ENCODE measurements around the gene TBCD.

Gene TBCD

DNA sequence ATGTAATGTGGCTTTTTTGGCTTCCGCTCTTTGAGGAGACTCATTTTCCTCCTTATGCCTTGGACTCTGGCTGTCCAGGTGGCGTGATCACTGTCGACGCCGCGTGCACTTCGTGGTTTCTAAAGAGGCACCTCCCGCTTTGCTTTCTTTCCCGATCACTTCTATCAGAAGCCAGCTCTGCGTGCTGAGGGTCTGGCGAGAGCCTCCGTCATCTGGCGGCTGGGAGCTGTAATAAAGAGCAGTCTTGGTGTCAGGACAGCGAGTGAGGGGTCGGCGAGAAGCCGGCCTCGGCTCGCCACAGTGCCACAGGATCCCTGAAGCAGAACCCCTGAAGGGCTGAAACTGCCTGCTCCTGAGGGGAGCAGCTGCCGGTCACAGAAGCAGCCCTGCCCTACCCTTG, 80.5 kb downstream of the TBCD start:
- DNase-seq (ENCODE audit: low read depth in 2 of 2) = no peak

DNA sequence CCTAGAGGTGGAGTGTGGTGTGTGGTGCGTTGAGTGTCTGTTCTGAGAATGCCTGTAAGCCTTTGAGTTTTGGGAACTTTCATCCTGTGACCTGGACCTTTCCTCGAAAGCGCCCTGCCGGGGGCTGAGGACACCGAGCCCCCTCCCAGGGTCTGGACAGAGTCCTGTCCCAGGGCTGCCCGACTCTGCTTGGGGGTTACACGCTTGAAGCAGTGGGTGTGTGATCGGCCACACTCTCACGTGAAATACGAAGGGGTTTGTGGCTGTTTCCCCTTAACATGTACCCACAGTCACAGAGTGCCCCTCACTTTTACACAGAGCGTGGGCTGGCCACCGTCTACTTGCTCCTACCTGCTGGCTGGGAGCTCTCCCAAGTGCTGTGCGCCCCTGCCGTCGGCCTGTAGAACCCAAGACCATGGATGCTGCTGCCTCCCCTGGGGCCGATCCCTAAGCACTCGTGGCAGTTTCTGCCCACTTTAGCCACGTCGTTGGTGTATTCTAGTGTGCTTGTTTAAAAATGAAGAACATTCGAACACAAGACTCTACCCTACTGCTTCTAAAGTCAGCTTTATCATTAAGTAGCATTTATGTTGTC, 81.1 kb downstream of the TBCD start:
- DNase-seq (ENCODE audit: low read depth in 2 of 2) = no peak

DNA sequence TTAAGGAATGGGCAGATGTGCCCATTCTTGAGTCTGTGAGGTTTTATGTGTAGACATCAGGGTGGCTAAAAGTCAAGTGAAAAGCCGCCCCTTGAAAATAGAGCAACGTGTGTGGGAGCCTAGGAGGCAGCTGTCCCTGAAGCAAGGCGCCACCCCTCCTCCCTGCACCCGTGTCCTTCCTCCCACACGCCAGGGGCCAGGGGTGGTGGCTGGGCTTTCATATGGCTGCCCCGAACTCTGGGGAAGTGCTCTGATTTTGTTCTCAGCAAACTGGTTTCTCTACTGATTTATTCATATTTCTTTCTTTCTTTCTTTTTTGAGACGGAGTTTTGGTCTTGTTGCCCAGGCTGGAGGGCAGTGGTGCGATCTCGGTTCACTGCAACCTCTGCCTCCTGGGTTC, 83.3 kb downstream of the TBCD start:
- DNase-seq (ENCODE audit: low read depth in 2 of 2) = no peak

DNA sequence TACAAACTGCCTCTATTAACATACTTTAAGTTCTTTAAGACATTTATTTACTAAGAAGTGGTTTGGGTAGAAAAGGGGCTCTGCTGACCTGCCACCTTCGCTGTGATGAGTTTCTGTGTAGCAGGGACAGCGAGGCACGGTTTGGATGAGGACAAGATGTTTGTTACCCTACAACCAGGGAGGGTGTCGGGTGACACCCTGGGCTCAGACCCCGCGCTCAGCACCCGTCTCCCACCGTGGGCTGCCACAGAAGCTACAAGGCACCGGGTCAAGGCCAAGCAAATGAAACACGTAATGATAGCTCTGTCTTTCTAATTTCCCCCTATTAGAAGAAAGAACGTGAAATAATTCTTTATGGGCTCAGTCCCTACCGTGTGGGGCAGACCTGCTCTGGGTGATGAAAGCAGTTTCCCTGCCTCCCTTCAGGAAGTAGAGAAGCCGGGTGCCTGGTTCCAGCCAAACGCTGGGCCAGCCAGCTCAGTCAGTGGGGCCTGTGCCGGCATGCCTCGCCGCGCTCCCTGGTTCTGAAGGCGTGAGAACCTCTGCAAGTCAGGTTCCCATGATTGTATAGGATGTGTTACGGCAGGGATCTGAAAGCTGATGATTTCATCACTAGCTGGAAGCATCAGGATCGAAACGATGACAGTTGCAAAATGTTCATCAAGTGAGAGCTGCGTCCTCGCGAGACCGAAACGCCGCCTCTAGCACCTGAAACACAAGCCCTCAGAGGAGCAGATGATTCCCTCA, 84.1 kb downstream of the TBCD start:
- no peak for DNase-seq (ENCODE audit: low read depth in 2 of 2)

DNA sequence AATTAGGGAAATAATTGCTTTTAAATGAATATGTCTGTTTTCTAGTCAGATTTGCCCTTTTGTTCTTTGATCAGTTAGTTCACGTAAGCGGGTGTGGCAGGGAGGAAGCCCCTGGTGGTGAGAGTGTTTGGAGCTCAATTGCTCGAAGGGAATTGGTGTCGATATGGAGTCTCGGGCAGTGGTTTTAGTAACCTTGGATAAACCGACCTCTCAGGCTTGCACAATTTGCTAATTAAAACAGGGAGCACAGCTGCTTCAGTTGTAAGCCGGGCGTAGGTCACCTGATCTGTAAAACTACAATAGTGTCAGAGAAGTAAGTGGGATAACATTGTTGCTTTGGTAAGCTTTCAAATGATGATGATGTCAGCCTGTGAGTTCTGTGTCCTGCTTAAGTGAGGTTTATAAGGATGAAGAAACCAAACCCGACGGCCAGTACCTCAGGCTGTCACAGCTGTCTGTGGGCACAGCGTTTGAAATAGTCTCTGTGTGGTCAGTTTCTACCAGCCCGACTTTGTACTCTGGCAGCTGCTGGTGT, 85.0 kb downstream of the TBCD start:
- no peak for DNase-seq (ENCODE audit: low read depth in 2 of 2)

DNA sequence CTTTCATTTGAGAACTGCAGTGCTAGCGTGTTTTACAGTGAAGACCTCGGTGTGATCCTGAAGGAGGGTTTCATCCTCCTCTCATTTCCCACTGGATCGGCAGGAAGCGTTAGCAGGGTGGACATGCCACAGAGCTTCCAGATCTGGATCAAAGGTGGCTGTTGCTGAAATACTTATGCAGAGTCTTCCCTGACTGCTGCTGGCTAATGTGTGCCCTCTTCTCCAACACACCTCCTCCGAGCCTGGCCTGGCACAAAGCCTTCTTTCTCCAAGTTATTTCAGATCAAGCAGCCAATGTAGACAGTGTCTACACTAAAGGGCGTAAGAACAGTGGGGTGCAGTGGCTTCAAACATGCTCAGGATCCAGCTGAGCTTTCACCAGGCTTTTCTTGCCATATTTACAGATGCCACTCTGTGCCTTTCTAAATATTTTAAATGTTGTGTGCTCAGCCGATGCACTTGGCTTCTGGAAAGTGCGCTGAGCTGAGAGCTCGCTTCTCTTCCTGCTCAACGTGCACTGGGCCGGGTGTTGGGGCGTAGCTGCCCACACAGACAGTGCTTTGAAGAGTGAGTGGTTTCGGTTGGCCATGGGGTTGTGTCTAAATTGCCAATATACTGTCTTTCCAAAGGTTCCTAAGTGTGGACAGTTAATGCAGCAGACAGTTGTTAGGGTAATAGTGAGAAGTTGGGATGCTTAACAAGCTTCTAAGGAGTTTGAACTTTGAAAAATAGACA, 85.9 kb downstream of the TBCD start:
- DNase-seq (ENCODE audit: low read depth in 2 of 2) = no peak

DNA sequence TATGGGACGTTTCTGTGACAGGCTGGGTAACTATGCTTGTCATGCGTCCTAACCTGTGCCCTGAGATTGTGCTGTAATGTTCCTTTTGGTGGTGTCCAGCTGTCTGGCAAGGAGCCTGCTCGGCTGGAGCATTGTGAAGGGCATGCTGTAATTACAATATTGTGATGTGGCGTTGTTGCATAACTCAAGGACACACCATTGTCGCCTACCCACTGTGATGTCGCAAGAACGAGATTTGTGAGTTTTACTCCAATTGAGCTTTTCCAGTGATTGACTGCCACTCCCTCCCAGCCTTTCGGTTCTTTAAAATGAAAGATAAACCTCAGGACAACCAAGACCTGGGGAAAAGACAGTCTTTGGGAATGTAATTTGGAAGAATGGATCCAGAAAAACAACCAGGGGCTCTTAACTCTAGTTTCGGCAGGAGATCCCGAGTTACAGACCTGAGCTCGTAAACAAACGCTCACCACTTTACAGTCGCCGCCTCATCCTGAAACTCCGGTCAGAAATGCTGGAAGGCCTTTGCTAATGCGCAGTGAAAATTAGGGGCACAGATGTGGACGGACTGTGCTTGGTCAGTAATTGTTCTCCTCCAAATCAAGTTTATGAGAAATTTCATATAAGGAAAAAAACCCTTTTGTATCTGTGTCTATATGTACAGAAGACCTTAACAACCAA, 86.7 kb downstream of the TBCD start:
- no peak for DNase-seq (ENCODE audit: low read depth in 2 of 2)

DNA sequence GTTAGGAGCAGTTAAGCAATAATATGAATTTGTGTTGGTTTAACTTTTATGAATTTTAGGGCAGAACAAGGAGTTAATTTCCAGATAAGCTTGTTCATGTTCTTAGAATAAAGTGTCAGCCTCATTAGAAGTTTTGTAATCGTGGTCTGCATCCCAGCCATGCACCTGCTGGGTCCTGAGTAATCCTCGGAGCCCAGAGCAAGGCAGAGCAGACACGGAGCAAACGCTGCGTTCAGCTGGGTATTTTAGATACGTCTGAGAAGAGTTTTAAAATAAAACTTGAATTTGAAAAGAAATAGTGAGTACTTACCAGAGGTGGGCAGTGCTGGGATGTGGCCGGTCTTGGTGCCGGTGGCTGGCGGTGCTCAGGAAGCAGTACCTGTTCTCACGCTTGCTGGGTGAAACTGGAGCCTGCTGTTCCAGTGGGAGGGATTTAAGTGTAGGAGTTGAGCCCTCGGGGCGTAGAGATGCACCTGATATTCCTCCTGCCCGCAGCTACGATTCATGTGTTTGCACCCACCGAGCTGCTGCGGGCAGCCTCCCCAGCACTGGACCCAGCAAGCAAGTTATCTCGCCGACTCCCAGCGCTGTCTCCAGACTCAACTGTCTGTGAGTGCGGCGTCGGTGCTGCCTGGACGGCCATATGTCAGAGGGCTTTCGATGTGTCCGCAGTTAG, 87.9 kb downstream of the TBCD start, which contains the start of gene ZNF750:
Gene ZNF750 (minus strand): TSS at position 406 of the 676 bp plus-strand sequence. CDS start 7,568 bp downstream, outside the sequence.
- DNase-seq (ENCODE audit: low read depth in 2 of 2) = no peak

DNA sequence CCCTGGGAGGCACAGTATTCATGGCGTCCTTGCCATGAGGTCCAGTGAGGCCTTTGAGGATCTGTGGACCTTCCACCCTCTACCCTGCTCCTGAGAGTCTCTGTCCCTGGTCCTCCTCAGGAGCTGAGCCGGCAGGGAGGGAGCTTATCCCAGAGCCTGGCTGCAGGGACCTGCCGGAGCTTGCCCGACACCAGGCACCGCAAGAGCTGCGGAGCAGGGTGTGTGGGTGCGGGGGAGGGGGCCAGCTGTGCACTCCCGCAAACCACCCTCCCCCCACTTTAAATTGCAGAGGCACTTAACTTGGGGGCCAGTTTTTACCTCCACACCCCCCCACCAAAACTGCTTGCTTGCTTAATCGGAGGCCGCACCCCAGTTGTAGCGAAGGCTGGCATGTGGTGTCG, 88.6 kb downstream of the TBCD start:
- no peak for DNase-seq (ENCODE audit: low read depth in 2 of 2)

DNA sequence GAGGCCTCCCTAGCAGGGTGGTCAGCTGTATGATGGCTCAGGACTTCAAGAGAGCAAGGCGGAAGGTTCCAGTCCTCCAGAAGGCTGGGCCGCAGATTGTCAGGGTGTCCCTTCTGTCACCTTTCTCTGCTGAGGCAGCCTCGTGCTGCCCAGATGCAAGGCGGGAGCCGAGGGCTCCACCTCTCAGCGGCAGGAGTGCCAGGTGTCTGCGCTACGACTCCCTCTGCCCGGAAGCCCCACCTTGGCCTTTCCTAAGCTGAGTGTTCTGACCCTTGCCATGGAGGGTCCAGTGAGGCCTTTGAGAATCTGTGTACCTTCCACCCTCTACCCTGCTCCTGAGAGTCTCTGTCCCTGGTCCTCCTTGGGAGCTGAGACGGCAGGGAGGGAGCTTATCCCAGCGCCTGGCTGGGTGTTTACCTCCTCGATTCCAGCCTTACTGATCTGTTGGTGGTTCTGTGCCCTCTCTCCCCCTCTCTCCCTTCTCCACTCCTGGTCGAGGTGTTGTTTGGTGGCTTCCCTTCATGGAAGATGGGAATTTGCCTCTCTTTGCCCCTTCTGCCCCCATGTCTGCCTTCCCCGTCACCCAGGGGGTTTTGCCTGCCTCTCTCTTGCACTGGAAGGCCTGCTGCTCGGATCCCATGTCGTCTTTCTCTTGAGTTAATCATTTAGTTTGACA, 90.2 kb downstream of the TBCD start:
- no peak for DNase-seq (ENCODE audit: low read depth in 2 of 2)

DNA sequence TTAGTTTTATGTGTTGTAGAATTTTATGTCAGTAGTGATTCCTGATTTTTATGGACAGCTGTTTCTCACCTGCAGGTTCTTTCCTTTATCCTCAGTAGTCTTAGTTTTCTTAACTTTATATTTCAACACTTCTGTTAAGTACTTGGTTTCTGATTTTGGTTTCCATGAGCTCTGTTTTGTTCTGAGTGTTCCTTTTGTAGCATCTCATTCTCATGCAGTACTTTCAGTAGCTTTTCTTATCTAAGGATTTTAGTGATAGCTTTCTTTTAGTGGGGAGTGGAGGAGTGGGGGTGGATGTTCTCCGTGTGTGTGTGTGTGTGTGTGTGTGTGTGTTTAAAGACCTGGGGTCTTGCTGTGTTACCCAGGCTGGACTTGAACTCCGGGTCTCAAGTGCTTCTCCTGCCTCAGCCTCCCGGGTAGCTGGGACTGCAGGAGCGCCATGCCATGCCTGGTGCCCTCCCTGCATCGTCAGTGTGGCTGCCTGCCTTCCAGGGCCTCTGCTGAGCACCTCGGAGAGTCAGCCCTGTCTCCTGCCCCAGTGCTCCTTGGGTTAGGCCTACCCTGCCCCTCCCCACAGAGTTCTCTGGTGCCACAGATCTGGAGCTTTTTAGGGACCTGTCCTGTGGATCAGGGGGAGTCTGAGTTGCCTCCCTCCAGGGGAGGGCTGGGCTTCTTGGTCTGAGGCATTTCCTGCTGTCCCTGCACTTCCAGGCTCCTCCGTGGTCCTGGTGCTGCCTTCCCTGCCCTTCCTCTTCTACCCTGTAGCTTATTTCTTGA, 92.2 kb downstream of the TBCD start:
- no peak for DNase-seq (ENCODE audit: low read depth in 2 of 2)

DNA sequence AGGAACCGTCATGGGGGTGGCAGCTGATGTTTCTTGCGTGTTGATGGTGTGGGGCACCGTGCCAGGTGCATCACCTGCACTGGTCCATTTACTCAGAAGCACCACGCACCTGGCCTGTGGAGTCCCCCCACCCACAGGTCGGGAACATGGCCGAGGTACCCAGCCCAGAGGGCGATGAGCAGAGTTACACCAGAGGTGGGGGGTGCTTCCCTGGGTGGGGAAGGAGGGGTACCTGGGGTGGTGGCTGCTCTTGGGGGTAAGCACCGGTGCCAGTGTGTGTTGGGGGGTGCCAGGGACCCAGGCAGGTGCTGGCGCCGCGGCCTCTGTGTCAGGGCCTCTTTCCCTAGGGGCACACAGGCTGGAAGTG, 92.9 kb downstream of the TBCD start:
- no peak for DNase-seq (ENCODE audit: low read depth in 2 of 2)

DNA sequence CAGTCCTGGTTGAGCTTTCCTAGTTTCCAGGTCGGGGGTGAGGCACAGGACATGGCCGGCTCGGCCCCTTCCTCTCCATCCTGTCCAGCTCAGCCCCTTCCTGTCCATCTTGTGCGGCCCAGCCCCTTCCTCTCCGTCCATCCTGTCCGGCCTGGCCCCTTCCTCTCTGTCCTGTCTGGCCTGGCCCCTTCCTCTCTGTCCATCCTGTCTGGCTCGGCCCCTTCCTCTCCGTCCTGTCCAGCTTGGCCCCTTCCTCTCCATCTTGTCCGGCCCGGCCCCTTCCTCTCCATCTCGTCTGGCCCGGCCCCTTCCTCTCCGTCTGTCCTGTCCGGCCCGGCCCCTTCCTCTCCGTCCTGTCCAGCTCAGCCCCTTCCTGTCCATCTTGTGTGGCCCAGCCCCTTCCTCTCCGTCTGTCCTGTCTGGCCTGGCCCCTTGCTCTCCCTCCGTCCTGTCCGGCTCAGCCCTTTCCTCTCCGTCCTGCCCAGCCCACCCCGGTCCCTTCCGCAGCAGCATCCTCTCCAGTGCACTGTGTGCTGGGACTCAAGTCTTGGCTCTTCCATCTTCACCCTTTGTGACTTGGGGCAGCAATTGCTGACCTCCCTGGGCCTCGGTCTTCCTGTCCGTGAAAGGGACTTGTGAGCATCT, 93.4 kb downstream of the TBCD start:
- no peak for DNase-seq (ENCODE audit: low read depth in 2 of 2)

DNA sequence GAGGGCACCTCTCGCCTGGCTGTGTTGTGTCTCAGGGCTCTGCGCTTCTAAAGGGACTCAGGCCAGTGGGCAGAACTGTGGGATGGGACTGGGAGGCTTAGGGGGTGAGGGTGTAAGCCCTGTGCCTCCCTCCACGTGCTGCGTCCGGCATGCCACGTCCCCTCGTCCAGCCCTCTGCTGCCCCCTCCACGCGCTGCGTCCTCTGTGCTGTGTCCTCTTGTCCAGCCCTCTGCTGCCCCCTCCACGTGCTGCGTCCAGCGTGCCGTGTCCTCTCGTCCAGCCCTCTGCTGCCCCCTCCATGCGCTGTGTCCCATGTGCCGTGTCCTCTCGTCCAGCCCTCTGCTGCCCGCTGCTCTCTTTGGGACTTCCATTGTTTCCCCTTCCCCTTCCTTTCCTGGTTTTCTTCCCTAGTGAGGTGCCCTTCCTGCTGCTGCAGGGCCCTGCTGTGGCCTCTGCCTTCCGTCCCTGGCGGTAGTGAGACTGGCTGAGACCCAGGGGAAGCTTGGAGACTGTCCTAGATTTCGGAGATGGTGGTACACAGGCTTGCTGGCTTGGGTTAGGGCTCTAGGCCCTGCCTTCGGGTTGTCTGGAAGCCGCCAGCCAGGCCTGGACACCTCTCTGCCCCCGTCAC, 94.3 kb downstream of the TBCD start:
- DNase-seq (ENCODE audit: low read depth in 2 of 2) = no peak

DNA sequence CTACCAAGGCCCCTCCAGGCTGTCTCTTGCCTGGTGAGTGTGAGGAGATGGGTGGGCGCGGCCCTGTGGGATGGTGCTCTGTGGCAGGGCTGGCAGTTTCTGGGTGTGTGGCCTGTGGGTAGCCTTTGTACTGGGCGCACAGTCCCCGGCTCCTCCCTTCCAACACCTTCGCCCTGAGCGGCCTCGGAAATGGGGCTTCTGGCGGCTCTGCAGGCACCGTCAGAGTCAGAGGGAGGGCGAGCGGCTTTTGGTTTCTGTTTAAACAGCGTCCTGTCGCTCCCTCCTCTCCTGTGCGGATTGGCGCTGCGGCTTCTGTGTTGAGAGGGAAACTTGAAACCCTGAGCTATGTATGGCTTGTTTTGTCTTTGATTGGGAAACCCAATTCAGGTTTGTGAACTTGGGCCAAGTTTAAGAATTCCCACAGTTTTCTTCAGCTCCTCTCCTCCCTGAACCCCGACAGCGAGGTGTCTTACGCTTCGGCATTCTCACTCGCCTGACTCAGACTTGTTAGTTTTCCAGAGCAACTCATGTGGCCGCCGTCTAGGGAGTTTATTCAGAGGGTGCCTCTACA, 96.2 kb downstream of the TBCD start:
- DNase-seq (ENCODE audit: low read depth in 2 of 2) = no peak

DNA sequence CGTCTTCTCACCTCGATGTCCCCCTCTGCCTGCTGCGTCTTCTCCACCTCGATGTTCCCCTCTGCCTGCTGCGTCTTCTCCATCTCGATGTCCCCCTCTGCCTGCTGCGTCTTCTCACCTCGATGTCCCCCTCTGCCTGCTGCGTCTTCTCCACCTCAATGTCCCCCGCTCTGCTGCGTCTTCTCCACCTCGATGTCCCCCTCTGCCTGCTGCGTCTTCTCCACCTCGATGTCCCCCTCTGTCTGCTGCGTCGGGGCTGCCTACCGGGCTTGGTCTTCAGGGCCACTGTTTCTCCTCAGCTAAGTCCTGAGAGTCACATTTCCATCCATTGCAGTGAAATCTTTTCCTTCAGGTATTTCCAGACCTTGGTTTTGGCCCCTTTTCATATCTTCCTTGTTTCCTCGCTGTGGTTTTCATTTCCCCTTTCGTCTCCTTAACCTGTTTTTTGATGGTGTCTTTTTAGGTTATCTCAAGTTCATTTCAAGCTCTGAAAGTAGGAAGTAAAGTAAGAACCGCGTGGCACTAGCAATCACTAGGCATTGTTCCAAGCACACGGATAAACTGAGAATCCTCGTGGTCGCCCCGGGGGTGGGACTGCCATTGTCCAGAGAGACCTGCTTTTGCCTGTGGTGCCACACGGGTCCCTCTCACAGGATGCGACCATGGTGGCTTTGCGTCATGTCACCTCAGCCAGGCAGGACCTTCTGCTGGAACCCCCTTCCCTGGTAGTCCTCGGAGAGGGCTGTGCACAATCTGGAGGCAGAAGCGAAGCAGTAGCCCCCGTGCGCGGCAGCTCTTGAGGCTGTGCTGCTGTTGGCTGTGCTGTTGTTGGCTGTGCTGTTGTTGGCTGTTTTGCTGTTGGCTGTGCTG, 97.4 kb downstream of the TBCD start:
- no peak for DNase-seq (ENCODE audit: low read depth in 2 of 2)

DNA sequence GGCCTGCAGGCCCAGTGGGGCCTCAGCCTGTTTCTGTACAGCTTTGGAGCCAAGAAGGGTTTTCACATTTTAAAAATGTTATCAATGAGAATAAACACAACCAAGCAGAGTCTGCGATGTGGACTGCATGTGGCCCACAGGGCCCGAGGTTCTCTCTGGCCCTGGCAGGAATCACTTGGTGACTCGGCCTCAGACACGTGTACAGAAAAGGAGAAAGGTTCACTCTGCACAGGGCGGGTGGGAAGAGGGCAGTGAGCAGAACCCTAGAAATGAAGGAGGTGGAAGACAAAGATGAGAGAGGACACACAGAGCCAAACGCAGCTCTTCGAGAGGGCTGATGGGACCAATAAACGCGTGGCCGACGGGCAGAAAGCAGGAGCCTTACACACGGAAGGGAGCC, 99.5 kb downstream of the TBCD start:
- no peak for DNase-seq (ENCODE audit: low read depth in 2 of 2)

DNA sequence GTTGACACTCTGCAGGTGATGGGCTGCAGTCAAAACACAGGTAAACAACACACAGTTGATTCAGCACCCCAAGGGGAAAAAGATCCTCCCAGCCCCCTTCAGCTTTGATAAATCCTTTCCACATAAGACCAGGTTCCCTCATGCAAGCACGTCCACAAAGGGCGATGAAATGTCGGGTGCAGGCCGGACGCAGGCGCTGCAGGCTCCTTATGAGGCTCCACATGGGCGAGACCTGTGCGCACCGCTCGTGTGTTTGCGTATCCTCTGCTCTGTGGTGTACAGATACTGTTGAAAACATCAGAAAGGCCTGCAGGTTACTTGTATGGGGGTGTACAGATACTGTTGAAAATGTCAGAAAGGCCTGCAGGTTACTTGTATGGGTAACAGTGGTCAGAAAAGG, 102.4 kb downstream of the TBCD start:
- DNase-seq (ENCODE audit: low read depth in 2 of 2) = no peak
